ENCODE measurements around the gene C9orf72. TPM values are rescaled to one million over a fixed set of nuclear protein-coding genes. Genes with fewer than 3 reads are reported as not detected.
A peak's percentile ranks its signal among the peaks of the same experiment; 100 is the strongest.

Gene C9orf72
- total RNA-seq, 4 donors from 2014 or later, result 6.6 to 19.5 (median 8.6) TPM

DNA sequence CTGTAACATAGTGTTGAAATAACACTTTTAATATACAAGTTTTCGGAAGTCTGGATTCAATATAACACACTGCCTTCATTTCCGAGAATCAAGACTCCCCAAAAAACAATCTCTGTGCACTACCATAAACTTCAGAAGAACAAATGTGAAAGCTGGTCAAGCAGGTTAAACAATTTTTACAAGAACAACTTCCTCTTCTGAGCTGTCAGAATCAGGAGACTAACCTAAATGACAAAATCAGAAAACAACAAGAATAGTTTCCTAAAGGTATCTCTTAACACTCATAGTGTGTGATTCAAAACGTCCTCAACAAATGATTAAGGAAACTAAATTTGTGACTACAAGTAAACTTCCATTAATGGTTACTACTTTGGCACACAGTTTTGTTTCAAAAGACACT, 11.6 kb downstream of the C9orf72 start:
- Histone ChIP-seq H3K27me3 (no peaks in the 10 kb centered on the region), H3K36me3 (peaks cover 0 to 78% (median 0%) of the 10 kb centered on the region in 3 donors), H3K4me1 (peaks cover 0 to 19% (median 0%) of the 10 kb centered on the region in 3 donors), H3K4me3 (no peak overlapping the region), H3K9me3 (no peaks in the 10 kb centered on the region), H3K27ac (peak overlapping the region in 3 of 4 donors; percentile 44 to 73 (median 47))
- 63 to 70% methylated on average over 3 of the region's 3 CpGs for WGBS, 2 donors
- no peak for DNase-seq
- TF ChIP-seq, protein P1, sequence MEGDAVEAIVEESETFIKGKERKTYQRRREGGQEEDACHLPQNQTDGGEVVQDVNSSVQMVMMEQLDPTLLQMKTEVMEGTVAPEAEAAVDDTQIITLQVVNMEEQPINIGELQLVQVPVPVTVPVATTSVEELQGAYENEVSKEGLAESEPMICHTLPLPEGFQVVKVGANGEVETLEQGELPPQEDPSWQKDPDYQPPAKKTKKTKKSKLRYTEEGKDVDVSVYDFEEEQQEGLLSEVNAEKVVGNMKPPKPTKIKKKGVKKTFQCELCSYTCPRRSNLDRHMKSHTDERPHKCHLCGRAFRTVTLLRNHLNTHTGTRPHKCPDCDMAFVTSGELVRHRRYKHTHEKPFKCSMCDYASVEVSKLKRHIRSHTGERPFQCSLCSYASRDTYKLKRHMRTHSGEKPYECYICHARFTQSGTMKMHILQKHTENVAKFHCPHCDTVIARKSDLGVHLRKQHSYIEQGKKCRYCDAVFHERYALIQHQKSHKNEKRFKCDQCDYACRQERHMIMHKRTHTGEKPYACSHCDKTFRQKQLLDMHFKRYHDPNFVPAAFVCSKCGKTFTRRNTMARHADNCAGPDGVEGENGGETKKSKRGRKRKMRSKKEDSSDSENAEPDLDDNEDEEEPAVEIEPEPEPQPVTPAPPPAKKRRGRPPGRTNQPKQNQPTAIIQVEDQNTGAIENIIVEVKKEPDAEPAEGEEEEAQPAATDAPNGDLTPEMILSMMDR (IDR thresholded peaks at IDR 0.05), result no peak
- TF ChIP-seq POLR2A (IDR thresholded peaks at IDR 0.05), result no peak
- intact Hi-C loops (cut with DNase I), result no loop called here

DNA sequence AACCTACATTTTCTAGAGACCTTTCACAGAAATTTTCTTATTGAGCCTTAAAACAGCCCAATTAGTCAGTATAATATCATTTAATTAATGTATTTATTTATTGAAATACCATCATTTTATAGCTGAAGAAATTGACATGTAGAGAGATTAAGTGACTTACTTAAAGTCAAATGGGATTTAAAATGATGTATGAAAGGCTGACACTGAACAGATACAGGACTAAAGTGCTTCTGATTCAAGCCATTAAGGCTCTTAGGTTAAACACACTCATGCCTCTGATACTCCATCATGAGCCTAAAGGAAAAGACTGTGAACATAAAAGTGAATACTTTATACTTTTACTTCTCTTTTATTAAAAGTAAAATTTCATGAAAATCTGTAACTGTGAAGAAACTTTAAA, 12.8 kb downstream of the C9orf72 start:
- DNase-seq, result no peak
- H3K4me1 ChIP-seq, result peaks cover 0 to 19% (median 0%) of the 10 kb centered on the region in 3 donors
- no peak overlapping the region for H3K4me3 ChIP-seq
- H3K27me3 ChIP-seq, result no peaks in the 10 kb centered on the region
- no peak for TF ChIP-seq POLR2A (IDR thresholded peaks at IDR 0.05)
- TF ChIP-seq, protein P1 (IDR thresholded peaks at IDR 0.05), result no peak
- intact Hi-C loops (cut with DNase I), result no loop called here
- H3K9me3 ChIP-seq, result no peaks in the 10 kb centered on the region
- H3K27ac ChIP-seq, result no peak overlapping the region
- peaks cover 0 to 78% (median 0%) of the 10 kb centered on the region in 3 donors for H3K36me3 ChIP-seq

DNA sequence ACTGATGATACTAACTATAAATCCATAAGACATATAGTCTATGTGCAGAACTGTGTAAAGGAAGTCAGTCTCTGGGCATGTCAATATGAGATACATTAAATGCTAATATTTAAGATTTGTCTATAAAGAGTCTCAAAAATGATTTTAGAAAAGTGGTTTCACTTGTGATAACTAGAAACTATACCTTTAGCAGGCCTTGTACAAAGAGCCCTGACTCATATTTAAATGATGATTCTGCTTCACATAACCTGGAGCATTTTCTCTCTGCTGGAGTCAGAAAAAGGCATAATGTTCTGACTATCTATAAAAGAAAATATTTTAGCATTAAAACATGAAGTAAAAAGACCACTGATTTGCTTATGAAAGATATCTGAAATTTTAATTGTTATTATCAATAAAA, 15.0 kb downstream of the C9orf72 start:
- H3K27ac ChIP-seq, result no peak overlapping the region
- H3K4me3 ChIP-seq, result no peak overlapping the region
- TF ChIP-seq, protein P1 (IDR thresholded peaks at IDR 0.05), result no peak
- TF ChIP-seq POLR2A (IDR thresholded peaks at IDR 0.05), result no peak
- DNase-seq, result no peak
- peaks cover 0 to 19% (median 0%) of the 10 kb centered on the region in 3 donors for H3K4me1 ChIP-seq
- intact Hi-C loops (cut with DNase I), result no loop called here
- H3K27me3 ChIP-seq, result no peaks in the 10 kb centered on the region
- H3K36me3 ChIP-seq, result peaks cover 0 to 85% (median 0%) of the 10 kb centered on the region in 3 donors
- no peaks in the 10 kb centered on the region for H3K9me3 ChIP-seq

DNA sequence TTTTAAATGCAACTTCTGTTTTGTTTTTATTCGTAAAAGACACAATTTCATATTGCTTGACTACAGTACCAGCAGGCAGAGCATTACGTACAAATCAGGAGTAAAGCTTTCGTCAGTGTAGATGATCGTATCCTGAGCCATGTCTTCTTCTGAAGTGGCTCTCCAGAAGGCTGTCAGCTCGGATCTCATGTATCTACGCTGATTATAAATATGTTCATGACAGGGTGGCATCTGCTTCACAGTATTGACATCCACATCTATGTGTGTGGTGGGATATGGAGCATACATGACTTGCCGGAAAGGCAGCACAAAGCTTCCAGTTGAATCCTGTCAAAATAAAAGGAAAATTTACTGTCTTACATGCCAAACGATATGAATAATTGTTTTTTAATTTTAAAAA, 16.8 kb downstream of the C9orf72 start:
- Histone ChIP-seq H3K4me1 (peaks cover 0 to 10% (median 0%) of the 10 kb centered on the region in 3 donors), H3K36me3 (peaks cover 0 to 98% (median 0%) of the 10 kb centered on the region in 3 donors), H3K27ac (no peak overlapping the region), H3K4me3 (no peak overlapping the region), H3K27me3 (no peaks in the 10 kb centered on the region), H3K9me3 (no peaks in the 10 kb centered on the region)
- 92% methylated on average over 8 of the region's 8 CpGs for WGBS, 2 donors
- DNase-seq, result no peak
- intact Hi-C loops (cut with DNase I), result no loop called here
- no peak for TF ChIP-seq POLR2A (IDR thresholded peaks at IDR 0.05)
- TF ChIP-seq, protein P1 (IDR thresholded peaks at IDR 0.05), result no peak

DNA sequence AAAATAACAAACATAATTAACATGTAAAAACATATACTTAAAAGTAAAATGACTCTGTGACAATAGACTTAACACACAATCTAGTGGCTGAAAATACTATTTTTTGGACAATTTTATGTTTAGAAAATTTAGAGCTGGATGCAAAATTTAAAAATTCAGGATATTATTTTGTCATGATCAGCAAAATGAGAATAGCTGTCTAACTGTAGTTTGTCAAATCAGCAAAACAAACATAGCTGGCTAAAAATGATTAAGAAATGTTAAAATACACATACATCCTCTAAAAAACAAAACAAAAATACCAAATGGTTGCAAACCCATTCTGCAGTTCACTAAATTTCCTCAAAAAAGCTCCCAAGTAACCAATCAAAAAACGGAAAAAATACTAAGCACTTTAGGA, 18.6 kb downstream of the C9orf72 start:
- H3K36me3 ChIP-seq, result peaks cover 0 to 95% (median 0%) of the 10 kb centered on the region in 3 donors
- intact Hi-C loops (cut with DNase I), result no loop called here
- TF ChIP-seq, protein P1 (IDR thresholded peaks at IDR 0.05), result no peak
- TF ChIP-seq POLR2A (IDR thresholded peaks at IDR 0.05), result no peak

More for the DNA sequence above, 18.6 kb downstream of the C9orf72 start:
- Histone ChIP-seq H3K27me3 (no peaks in the 10 kb centered on the region), H3K9me3 (no peaks in the 10 kb centered on the region), H3K4me3 (no peak overlapping the region), H3K4me1 (no peaks in the 10 kb centered on the region), H3K27ac (no peak overlapping the region)
- 91 to 96% methylated on average over 1 of the region's 1 CpG for WGBS, 2 donors
- no peak for DNase-seq
